Parathyroid adenoma (tissue), 2 donors: ENCODE results near the gene WDR91.

Source experiments
- H2AFZ ChIP-seq: fragments of 300-600 bp; sonication (generic); one replicate; pipeline ENCODE4 v1.7.0; 2017; ENCODE audit warnings: antibody characterized with exemption, mild to moderate bottlenecking
- H3K27ac ChIP-seq: fragments of 300-600 bp; sonication (generic); one replicate; pipeline ENCODE4 v1.7.0; 2017
- H3K27me3 ChIP-seq: fragments of 300-600 bp; sonication (generic); one replicate; pipeline ENCODE4 v1.7.0; 2017; ENCODE audit warnings: low read length; ENCODE audit not compliant: control insufficient read depth, insufficient read depth
- H3K36me3 ChIP-seq: fragments of 300-600 bp; sonication (generic); one replicate; pipeline ENCODE4 v1.7.0; 2017; ENCODE audit warnings: low read length; ENCODE audit not compliant: control insufficient read depth, insufficient read depth
- H3K4me1 ChIP-seq: fragments of 300-600 bp; sonication (generic); one replicate; pipeline ENCODE4 v1.7.0; 2017; ENCODE audit warnings: control low read depth
- H3K4me2 ChIP-seq: fragments of 300-600 bp; sonication (generic); one replicate; pipeline ENCODE4 v1.7.0; 2017; ENCODE audit warnings: low read length
- H3K4me3 ChIP-seq: fragments of 300-600 bp; sonication (generic); one replicate; pipeline ENCODE4 v1.7.0; 2017; ENCODE audit warnings: low read depth, low read length
- H3K79me2 ChIP-seq: fragments of 300-600 bp; sonication (generic); one replicate; pipeline ENCODE4 v1.7.0; 2017; ENCODE audit warnings: control low read depth
- H3K9ac ChIP-seq: fragments of 300-600 bp; sonication (generic); one replicate; pipeline ENCODE4 v1.7.0; 2017; ENCODE audit warnings: mild to moderate bottlenecking
- H3K9me3 ChIP-seq: fragments of 300-600 bp; sonication (generic); one replicate; pipeline ENCODE4 v1.7.0; 2017; ENCODE audit warnings: low read length; ENCODE audit not compliant: control insufficient read depth
- TF ChIP-seq, protein P1 (sequence below): fragments of 300-600 bp; sonication (generic); IDR thresholded peaks from one replicate; pipeline ENCODE4 v1.7.0; 2017; ENCODE audit warnings: antibody characterized with exemption, mild to moderate bottlenecking
- donor health status: primary hyperparathyroidism.

Gene WDR91

DNA sequence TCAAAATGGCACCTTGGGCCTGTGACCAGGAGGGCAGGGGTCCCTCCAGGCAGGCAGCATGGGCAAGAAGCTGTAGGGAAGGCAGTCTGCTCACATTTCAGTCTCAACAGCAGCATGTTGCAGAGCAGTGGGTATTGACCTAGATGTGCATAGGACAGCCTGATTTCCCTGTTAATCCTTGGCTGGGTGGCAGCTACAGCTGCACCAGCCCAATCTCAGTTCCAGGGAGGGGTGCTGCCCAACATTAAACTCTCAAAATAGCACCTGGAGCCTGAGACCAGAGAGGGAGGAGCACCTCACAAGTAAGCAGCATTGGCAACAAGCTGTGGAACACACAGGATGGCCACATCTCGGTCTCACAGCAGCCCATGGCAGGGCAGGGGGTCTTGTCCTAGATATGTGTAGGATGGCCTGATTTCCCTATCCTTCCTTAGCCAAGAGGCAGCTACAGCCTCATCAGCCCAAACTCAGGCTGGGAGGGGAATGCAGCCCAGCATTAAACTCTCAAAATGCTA, 53.1 kb downstream of the WDR91 start:
- no peak overlapping the region for H3K4me2 ChIP-seq
- H3K9ac ChIP-seq, result no peak overlapping the region
- H3K9me3 ChIP-seq, result no peaks in the 10 kb centered on the region
- no peak overlapping the region for H2AFZ ChIP-seq
- H3K27ac ChIP-seq, result no peak overlapping the region
- TF ChIP-seq, protein P1, sequence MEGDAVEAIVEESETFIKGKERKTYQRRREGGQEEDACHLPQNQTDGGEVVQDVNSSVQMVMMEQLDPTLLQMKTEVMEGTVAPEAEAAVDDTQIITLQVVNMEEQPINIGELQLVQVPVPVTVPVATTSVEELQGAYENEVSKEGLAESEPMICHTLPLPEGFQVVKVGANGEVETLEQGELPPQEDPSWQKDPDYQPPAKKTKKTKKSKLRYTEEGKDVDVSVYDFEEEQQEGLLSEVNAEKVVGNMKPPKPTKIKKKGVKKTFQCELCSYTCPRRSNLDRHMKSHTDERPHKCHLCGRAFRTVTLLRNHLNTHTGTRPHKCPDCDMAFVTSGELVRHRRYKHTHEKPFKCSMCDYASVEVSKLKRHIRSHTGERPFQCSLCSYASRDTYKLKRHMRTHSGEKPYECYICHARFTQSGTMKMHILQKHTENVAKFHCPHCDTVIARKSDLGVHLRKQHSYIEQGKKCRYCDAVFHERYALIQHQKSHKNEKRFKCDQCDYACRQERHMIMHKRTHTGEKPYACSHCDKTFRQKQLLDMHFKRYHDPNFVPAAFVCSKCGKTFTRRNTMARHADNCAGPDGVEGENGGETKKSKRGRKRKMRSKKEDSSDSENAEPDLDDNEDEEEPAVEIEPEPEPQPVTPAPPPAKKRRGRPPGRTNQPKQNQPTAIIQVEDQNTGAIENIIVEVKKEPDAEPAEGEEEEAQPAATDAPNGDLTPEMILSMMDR, result no peak
- no peaks in the 10 kb centered on the region for H3K27me3 ChIP-seq
- peaks cover 15% of the 10 kb centered on the region for H3K4me1 ChIP-seq
- no peak overlapping the region for H3K4me3 ChIP-seq
- H3K36me3 ChIP-seq, result no peaks in the 10 kb centered on the region
- H3K79me2 ChIP-seq, result peaks cover 8% of the 10 kb centered on the region

DNA sequence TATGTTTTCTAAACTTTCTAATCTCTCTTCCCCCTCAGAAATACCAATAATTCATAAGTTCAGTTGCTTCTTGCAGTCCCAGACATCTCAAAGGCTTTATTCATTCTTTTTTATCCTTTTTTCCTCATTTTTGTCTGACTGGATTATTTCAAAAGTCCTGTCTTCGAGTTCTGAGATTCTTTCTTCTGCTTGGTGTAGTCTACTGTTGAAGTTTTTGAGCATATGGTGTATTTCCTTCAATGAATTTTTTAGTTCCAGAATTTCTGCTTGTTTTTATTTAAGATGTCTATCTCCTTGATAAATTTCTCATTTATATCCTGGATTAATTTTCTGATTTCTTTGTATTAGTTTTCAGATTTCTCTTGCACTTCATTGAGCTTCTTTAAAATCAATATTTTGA, 55.0 kb downstream of the WDR91 start:
- Histone ChIP-seq H3K27me3 (no peaks in the 10 kb centered on the region), H3K9ac (no peak overlapping the region), H2AFZ (no peak overlapping the region), H3K9me3 (no peaks in the 10 kb centered on the region), H3K27ac (no peak overlapping the region), H3K4me2 (no peak overlapping the region), H3K4me3 (no peak overlapping the region), H3K79me2 (peaks cover 8% of the 10 kb centered on the region), H3K4me1 (peaks cover 15% of the 10 kb centered on the region), H3K36me3 (no peaks in the 10 kb centered on the region)
- TF ChIP-seq, protein P1, result no peak

DNA sequence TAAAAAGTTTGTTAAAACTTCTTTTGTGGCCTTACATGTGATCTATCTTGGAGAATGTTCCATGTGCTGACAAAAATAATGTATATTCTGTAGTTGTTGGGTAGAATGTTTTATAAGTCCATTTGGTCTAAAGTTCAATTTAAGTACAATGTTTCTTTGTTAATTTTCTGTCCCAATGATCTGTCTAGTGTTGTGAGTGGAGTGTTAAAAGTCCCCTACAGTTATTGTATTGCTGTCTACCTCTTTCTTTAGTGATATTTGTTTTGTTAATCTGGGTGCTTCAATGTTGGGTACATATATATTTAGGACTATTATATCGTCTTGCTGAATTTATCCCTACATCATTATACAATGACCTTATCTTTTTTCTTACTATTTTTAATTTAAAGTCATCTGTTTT, 56.6 kb downstream of the WDR91 start:
- H3K79me2 ChIP-seq, result peaks cover 8% of the 10 kb centered on the region
- H3K36me3 ChIP-seq, result no peaks in the 10 kb centered on the region
- TF ChIP-seq, protein P1, result no peak
- H2AFZ ChIP-seq, result no peak overlapping the region
- H3K4me1 ChIP-seq, result peaks cover 7% of the 10 kb centered on the region
- no peak overlapping the region for H3K4me2 ChIP-seq
- no peak overlapping the region for H3K9ac ChIP-seq
- H3K27ac ChIP-seq, result no peak overlapping the region
- no peaks in the 10 kb centered on the region for H3K27me3 ChIP-seq
- no peaks in the 10 kb centered on the region for H3K9me3 ChIP-seq
- H3K4me3 ChIP-seq, result no peak overlapping the region

DNA sequence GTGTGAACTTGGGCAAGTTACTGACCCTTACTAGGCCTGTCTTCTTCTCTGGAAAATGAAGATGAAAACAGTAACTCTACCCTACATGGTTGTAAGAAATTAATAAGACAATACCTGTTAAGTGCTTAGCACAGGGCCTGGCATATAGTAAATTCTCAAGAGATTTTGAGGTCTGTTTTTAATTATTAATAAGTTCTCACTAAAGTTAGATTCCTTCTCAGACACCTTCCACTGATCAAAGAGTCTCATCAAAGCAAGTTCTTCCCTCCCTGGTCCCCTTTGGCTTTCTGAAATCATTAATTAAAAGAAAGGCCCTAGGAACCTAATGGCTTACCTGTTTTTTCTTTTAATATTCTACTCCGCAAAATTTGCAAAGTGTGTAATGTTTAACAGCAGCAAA, 58.9 kb downstream of the WDR91 start:
- Histone ChIP-seq H3K79me2 (peaks cover 5% of the 10 kb centered on the region), H3K4me1 (peaks cover 5% of the 10 kb centered on the region), H3K9ac (no peak overlapping the region), H2AFZ (no peak overlapping the region), H3K4me3 (no peak overlapping the region), H3K9me3 (no peaks in the 10 kb centered on the region), H3K4me2 (no peak overlapping the region), H3K36me3 (no peaks in the 10 kb centered on the region), H3K27me3 (no peaks in the 10 kb centered on the region), H3K27ac (no peak overlapping the region)
- TF ChIP-seq, protein P1, result no peak

DNA sequence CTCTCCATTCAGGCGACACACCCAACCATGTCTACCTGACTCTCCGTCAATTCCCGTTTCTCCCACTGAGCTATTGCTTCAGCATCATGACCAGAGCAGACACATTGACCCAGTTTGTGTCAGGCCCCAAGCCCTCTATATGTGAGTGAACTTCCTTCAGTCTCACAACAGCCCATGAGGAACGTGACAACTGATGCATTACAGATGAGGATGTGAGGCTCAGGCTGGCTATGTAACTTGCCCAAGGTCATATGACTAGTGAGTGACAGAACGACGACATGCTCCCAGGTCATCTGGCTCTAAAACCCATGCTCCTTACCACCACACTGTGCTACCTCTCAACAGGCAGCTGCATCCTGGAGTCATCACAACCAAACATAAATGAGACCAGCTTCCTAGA, 59.8 kb downstream of the WDR91 start:
- Histone ChIP-seq H3K27me3 (no peaks in the 10 kb centered on the region), H2AFZ (no peak overlapping the region), H3K36me3 (no peaks in the 10 kb centered on the region), H3K27ac (no peak overlapping the region), H3K9me3 (no peaks in the 10 kb centered on the region), H3K79me2 (peaks cover under 1% of the 10 kb centered on the region), H3K4me1 (peaks cover 5% of the 10 kb centered on the region), H3K4me2 (no peak overlapping the region), H3K9ac (no peak overlapping the region), H3K4me3 (no peak overlapping the region)
- TF ChIP-seq, protein P1, result no peak
